GM12892 (cell line): ENCODE data around the gene ETFB.

ENCODE experiments used
- POLR2AphosphoS5 ChIP-seq: IDR thresholded peaks from 2 replicates; pipeline ENCODE4 v1.6.1; 2011; ENCODE audit warnings: low read depth, low read length, control low read depth
- TAF1 ChIP-seq: IDR thresholded peaks from 2 replicates; pipeline ENCODE4 v1.6.1; 2011; ENCODE audit warnings: low read depth, mild to moderate bottlenecking, control low read depth, low read length, borderline replicate concordance

- TF ChIP-seq POLR2AphosphoS5, result no peak
- TF ChIP-seq TAF1, result no peak
Measured at GRCh38 chr19:51392701-51393100, 26.5 kb upstream of the ETFB start.
